ENCODE data around the gene ADGRD2.
A peak's percentile ranks its signal among the peaks of the same experiment; 100 is the strongest.
"Not testable (repeated sequence)": the region's sequence is repeated elsewhere in the genome, so short reads cannot be mapped to it uniquely, and the experiment has no call there.

ADGRD2 gene

GRCh38 chr9:124450241-124450924 is at the start of gene ADGRD2:
Gene ADGRD2, plus strand, starts transcription at chr9:124450451. Its CDS starts 1,216 bp downstream, at chr9:124451667.
- DNase-seq (ENCODE audit: low spot score): no peak

GRCh38 chr9:124403246-124403645 is 47.0 kb upstream of the ADGRD2 start:
- no peak for DNase-seq (ENCODE audit: low spot score)

GRCh38 chr9:124409410-124409809 is 40.8 kb upstream of the ADGRD2 start:
- no peak for DNase-seq (ENCODE audit: low spot score)

GRCh38 chr9:124410321-124410913 is 39.8 kb upstream of the ADGRD2 start:
- no peak for DNase-seq (ENCODE audit: low spot score)

- no peak for DNase-seq (ENCODE audit: low spot score)
Measured at GRCh38 chr9:124411514-124412227, 38.6 kb upstream of the ADGRD2 start.

- no peak for DNase-seq (ENCODE audit: low spot score)
Measured at GRCh38 chr9:124412228-124412575, 38.0 kb upstream of the ADGRD2 start.

- no peak for DNase-seq (ENCODE audit: low spot score)
Measured at GRCh38 chr9:124414612-124415011, 35.6 kb upstream of the ADGRD2 start.

- DNase-seq (ENCODE audit: low spot score): peak; percentile 95
Measured at GRCh38 chr9:124415102-124415851, 35.0 kb upstream of the ADGRD2 start, which contains the start of gene PSMB7. Gene PSMB7, minus strand, starts transcription at chr9:124415442. Its CDS starts 17 bp downstream, at chr9:124415425.

- DNase-seq (ENCODE audit: low spot score): no peak
Measured at GRCh38 chr9:124415852-124416484, 34.3 kb upstream of the ADGRD2 start.

- DNase-seq (ENCODE audit: low spot score): no peak
Measured at GRCh38 chr9:124419832-124420489, 30.3 kb upstream of the ADGRD2 start.

GRCh38 chr9:124420991-124421543 is 29.2 kb upstream of the ADGRD2 start:
- DNase-seq (ENCODE audit: low spot score): peak; percentile 21

- DNase-seq (ENCODE audit: low spot score): no peak
Measured at GRCh38 chr9:124423155-124423554, 27.1 kb upstream of the ADGRD2 start.

GRCh38 chr9:124423591-124423990 is 26.7 kb upstream of the ADGRD2 start:
- no peak for DNase-seq (ENCODE audit: low spot score)

GRCh38 chr9:124425733-124426132 is 24.5 kb upstream of the ADGRD2 start:
- not testable (repeated sequence) for DNase-seq (ENCODE audit: low spot score)

- no peak for DNase-seq (ENCODE audit: low spot score)
Measured at GRCh38 chr9:124426361-124426760, 23.9 kb upstream of the ADGRD2 start.

- no peak for DNase-seq (ENCODE audit: low spot score)
Measured at GRCh38 chr9:124427281-124427680, 23.0 kb upstream of the ADGRD2 start.

- DNase-seq (ENCODE audit: low spot score): no peak
Measured at GRCh38 chr9:124428751-124429529, 21.3 kb upstream of the ADGRD2 start.

- DNase-seq (ENCODE audit: low spot score): no peak
Measured at GRCh38 chr9:124429530-124429867, 20.8 kb upstream of the ADGRD2 start.

GRCh38 chr9:124436320-124436719 is 13.9 kb upstream of the ADGRD2 start:
- no peak for DNase-seq (ENCODE audit: low spot score)

GRCh38 chr9:124437086-124437485 is 13.2 kb upstream of the ADGRD2 start:
- DNase-seq (ENCODE audit: low spot score): no peak

Data from Ammon's horn (tissue), 1 donor.